K562 (cell line): ENCODE results near the gene PHPT1. TPM values are rescaled to one million over a fixed set of nuclear protein-coding genes. Genes with fewer than 3 reads are reported as not detected.

Experiments used
- ATAC-seq: fragments of 200-7000 bp; cut with Tn5 transposase; 3 replicates; pipeline ENCODE4 v1.9.1; 2020; ENCODE audit warnings: moderate library complexity
- BruUV-seq: library from RNA; stranded (reverse); fragments of 400-500 nt; replicated peaks from 2 replicates; lab custom pipeline; 2021; lab: Mats Ljungman, UMichigan
- CTCF ChIA-PET: fragments of 300-600 bp; formaldehyde crosslinking; extraction: SDS; loops from one replicate; lab custom pipeline; 2021; ENCODE audit warnings: low intra/inter-chr PET ratio; lab: Yijun Ruan, JAX
- POLR2A ChIA-PET: fragments of 300-600, 350-650 bp; sonication (Branson Sonifier 250); formaldehyde crosslinking; extraction: SDS; loops from one replicate; lab custom pipeline; 2021; ENCODE audit warnings: antibody characterized with exemption, inconsistent platforms; lab: Yijun Ruan, JAX
- DNase-seq, 4 experiments: peaks; one replicate each; pipeline versions ENCODE4 v3.0.0 to v3.0.0-alpha.2; 2011 to 2018; ENCODE audit warnings: low spot score in 3 of 4, mixed read lengths in 3 of 4; ENCODE audit errors: extremely low read depth in 1 of 4
- FAIRE-seq: peaks from 2 replicates; lab custom pipeline; 2011; peaks lifted over from hg19 to GRCh38; lab: Jason Lieb, UNC
- H2AFZ ChIP-seq: 2 replicates; pipeline ENCODE4 v1.6.0; 2011; ENCODE audit warnings: low read depth, low read length, control low read depth, inconsistent platforms
- H3K27ac ChIP-seq: fragments of 200-600 bp; 3 replicates; pipeline ENCODE4 v1.8.0; 2011; ENCODE audit warnings: low read depth, mild to moderate bottlenecking, control low read depth, inconsistent platforms, low read length, moderate library complexity, mixed read lengths; ENCODE audit errors: extremely low read depth
- H3K27me3 ChIP-seq, 2 experiments: fragments of 300-600 bp in 1 of 2; 2 replicates in 1 of 2; 3 replicates in 1 of 2; pipeline versions ENCODE4 v1.6.0 to v1.8.0; 2011; ENCODE audit warnings: inconsistent platforms in 2 of 2, low read length in 2 of 2, mild to moderate bottlenecking in 1 of 2, mixed read lengths in 1 of 2, moderate library complexity in 1 of 2; ENCODE audit not compliant: control insufficient read depth in 2 of 2, insufficient read depth in 2 of 2
- H3K36me3 ChIP-seq: fragments of 300-600 bp; 3 replicates; pipeline ENCODE4 v1.8.0; 2011; ENCODE audit warnings: mild to moderate bottlenecking, low read length, inconsistent platforms; ENCODE audit not compliant: control insufficient read depth, insufficient read depth
- H3K4me1 ChIP-seq, 2 experiments: fragments of 200-600 bp in 1 of 2; replicated peaks in 1 of 2; 2 replicates in 1 of 2; 3 replicates in 1 of 2; pipeline versions ENCODE4 v1.5.1 to v1.8.0; 2011; ENCODE audit warnings: inconsistent platforms in 2 of 2, low read length in 2 of 2, mild to moderate bottlenecking in 1 of 2, mixed read lengths in 1 of 2, moderate library complexity in 1 of 2; ENCODE audit not compliant: control insufficient read depth in 2 of 2, insufficient read depth in 2 of 2
- H3K4me2 ChIP-seq: 2 replicates; pipeline ENCODE4 v1.6.1; 2011; ENCODE audit warnings: low read length, control low read depth, inconsistent platforms, mixed read lengths; ENCODE audit not compliant: insufficient read depth
- H3K4me3 ChIP-seq: fragments of 200-600 bp; sonication (generic), shearing (Covaris generic); 2 replicates; pipeline ENCODE4 v1.5.1; 2016; ENCODE audit warnings: control low read depth, inconsistent platforms
- H3K79me2 ChIP-seq: fragments of 200-600 bp; 3 replicates; pipeline ENCODE4 v1.8.0; 2011; ENCODE audit warnings: low read length, inconsistent platforms; ENCODE audit not compliant: control insufficient read depth, insufficient read depth
- H3K9ac ChIP-seq, 2 experiments: 2 replicates each; pipeline versions ENCODE4 v1.6.0 to v1.6.1; 2011; ENCODE audit warnings: low read depth in 2 of 2, low read length in 2 of 2, control low read depth in 1 of 2, inconsistent platforms in 1 of 2, mild to moderate bottlenecking in 1 of 2, mixed read lengths in 1 of 2; ENCODE audit not compliant: insufficient read depth in 1 of 2
- H3K9me1 ChIP-seq: one replicate; pipeline ENCODE4 v1.6.0; 2011; ENCODE audit warnings: inconsistent platforms, mild to moderate bottlenecking, low read length, moderate library complexity; ENCODE audit not compliant: control insufficient read depth, insufficient read depth
- H3K9me3 ChIP-seq: replicated peaks from 2 replicates; pipeline ENCODE4 v1.5.1; 2011; ENCODE audit warnings: low read depth, low read length, inconsistent platforms; ENCODE audit not compliant: control insufficient read depth, insufficient read depth
- H4K20me1 ChIP-seq: replicated peaks from 2 replicates; pipeline ENCODE4 v1.6.1; 2011; ENCODE audit warnings: low read length, inconsistent platforms, mixed read lengths; ENCODE audit not compliant: control insufficient read depth, insufficient read depth
- CLOCK ChIP-seq: fragments of 250-450 bp; sonication (Bioruptor Pico); IDR thresholded peaks from 2 replicates; pipeline ENCODE4 v1.4.0; 2020; ENCODE audit warnings: mild to moderate bottlenecking, moderate library complexity, borderline replicate concordance
- COPS2 ChIP-seq: fragments of 450-650 bp; conservative IDR thresholded peaks from 2 replicates; pipeline ENCODE4 v1.6.1; 2016; ENCODE audit warnings: mild to moderate bottlenecking, moderate library complexity
- ELF2 ChIP-seq: fragments of 250-450 bp; sonication (Bioruptor Pico); IDR thresholded peaks from 2 replicates; pipeline ENCODE4 v1.5.0; 2021; ENCODE audit warnings: mild to moderate bottlenecking
- JUN ChIP-seq, 2 experiments: sonication (generic) in 1 of 2; formaldehyde crosslinking in 1 of 2; IDR thresholded peaks; 2 replicates each; pipeline versions ENCODE4 v1.6.1 to v1.8.0; 2012 to 2022; ENCODE audit warnings: borderline replicate concordance in 2 of 2, mild to moderate bottlenecking in 2 of 2, improper control_type of control experiment in 1 of 2, low read depth in 1 of 2, low read length in 1 of 2, missing genetic modification reagents in 1 of 2
- KDM4B ChIP-seq, 2 experiments: fragments of 450-650 bp in 1 of 2; sonication (generic) in 1 of 2; IDR thresholded peaks; 2 replicates each; pipeline ENCODE4 v1.6.1; 2016 to 2017; ENCODE audit warnings: borderline replicate concordance in 2 of 2, antibody characterized with exemption in 1 of 2, low read depth in 1 of 2, mild to moderate bottlenecking in 1 of 2
- MAFG ChIP-seq: fragments of 450-650 bp; conservative IDR thresholded peaks from 2 replicates; pipeline ENCODE4 v1.6.1; 2016; ENCODE audit warnings: missing genetic modification characterization, missing compliant biosample characterization
- POU5F1 ChIP-seq: fragments of 150-350 bp; IDR thresholded peaks from 2 replicates; pipeline ENCODE4 v1.6.1; 2014; ENCODE audit warnings: borderline replicate concordance, low read length, low read depth, mild to moderate bottlenecking; ENCODE audit not compliant: partially characterized antibody
- RBBP5 ChIP-seq: fragments of 200-600 bp; sonication (generic); IDR thresholded peaks from 2 replicates; pipeline ENCODE4 v1.6.1; 2012; ENCODE audit warnings: borderline replicate concordance, mild to moderate bottlenecking, low read length, control low read depth, inconsistent platforms; ENCODE audit not compliant: insufficient read depth, poor library complexity, severe bottlenecking
- RBM17 ChIP-seq: fragments of 200-400 bp; formaldehyde crosslinking; IDR thresholded peaks from 2 replicates; pipeline ENCODE4 v1.6.1; 2017; ENCODE audit warnings: low read depth, mild to moderate bottlenecking, low read length, borderline replicate concordance
- SUPT5H ChIP-seq: fragments of 450-650 bp; IDR thresholded peaks from 2 replicates; pipeline ENCODE4 v1.6.1; 2016
- ZNF717 ChIP-seq: fragments of 250-450 bp; sonication (Bioruptor Pico); IDR thresholded peaks from 2 replicates; pipeline ENCODE4 v1.5.0; 2021
- WGBS: fragments of 100-300 bp; shearing (Covaris generic); methylation state at CpG from one replicate; pipeline ENCODE4 v1.1.6; 2016; ENCODE audit warnings: low coverage, mixed read lengths; ENCODE audit not compliant: insufficient coverage; ENCODE audit errors: missing lambda C conversion rate; 5-methylcytosine and 5-hydroxymethylcytosine counted together
- in situ Hi-C: fragments of 300-500 bp; cut with MboI; formaldehyde crosslinking; loops from 4 replicates; pipeline ENCODE4 v1.15.0; 2018; ENCODE audit warnings: inconsistent platforms, mixed read lengths
- intact Hi-C: fragments of 100-400 bp; cut with micrococcal nuclease; formaldehyde crosslinking; loops from 2 replicates; pipeline ENCODE4 v1.14.2; 2022
- polyA plus RNA-seq, 8 experiments: library from polyadenylated mRNA; depleted of rRNA in 4 of 8; stranded (reverse) in 5 of 8; unstranded in 3 of 8; fragments of >200 nt; fragmentation: Nextera tagmentation in 2 of 8; fragmentation: Illumina TruSeq in 1 of 8; extraction: Ambion mirVana in 2 of 8; extraction: Trizol in 1 of 8; gene quantifications; 2 replicates each; pipeline versions ENCODE4 v1.2.1 to v1.2.3, GENCODE V29; 2011 to 2014; ENCODE audit warnings: inconsistent platforms in 1 of 8, missing spikeins in 1 of 8
- total RNA-seq, 7 experiments: library from RNA; depleted of rRNA in 6 of 7; stranded (reverse); fragments of >200 nt in 6 of 7; fragmentation: Illumina TruSeq in 2 of 7; extraction: Trizol in 2 of 7; gene quantifications; 2 replicates each; pipeline versions ENCODE4 v1.2.1 to v1.2.3, GENCODE V29; 2011 to 2021; ENCODE audit warnings: low replicate concordance in 1 of 7

The PHPT1 gene
- total and polyA plus RNA-seq, 9 of the 15 experiments (the other 6 are each of a cell fraction or from before 2014, with no cell fraction given), result 20.9 to 166 (median 129) TPM

GRCh38 chr9:136823136-136824046 is 25.8 kb upstream of the PHPT1 start:
- no peak overlapping the region for H3K9ac ChIP-seq
- CTCF ChIA-PET, result no interaction called here
- WGBS, result 91% methylated on average over 26 of the region's 30 CpGs
- no peak overlapping the region for H3K27ac ChIP-seq
- peaks cover 0 to 37% of the 10 kb centered on the region in 2 experiments; a peak in 2 of 5 replicates for H3K4me1 ChIP-seq
- no peak for FAIRE-seq
- ATAC-seq, result no peak
- H3K4me3 ChIP-seq, result no peak overlapping the region
- no peaks in the 10 kb centered on the region for H3K9me3 ChIP-seq
- no peaks in the 10 kb centered on the region for H3K9me1 ChIP-seq
- H3K79me2 ChIP-seq, result peaks cover 40% of the 10 kb centered on the region
- H3K36me3 ChIP-seq, result peaks cover 76% of the 10 kb centered on the region; the same call in 2 of the 3 replicates
- BruUV-seq, result no TSS peak
- H4K20me1 ChIP-seq, result no peaks in the 10 kb centered on the region; the same call in 1 of the 2 replicates
- POLR2A ChIA-PET, result interaction anchor here (0.5 to 1.8 kb wide), 5 partner anchors 11 to 434 kb away, joined by 3 to 8 read pairs (median 3); no protein-coding TSS in a partner anchor
- intact Hi-C loops, result no loop called here
- no peak overlapping the region for H3K4me2 ChIP-seq
- in situ Hi-C loops, result no loop called here
- H2AFZ ChIP-seq, result no peak overlapping the region
- H3K27me3 ChIP-seq, result no peaks in the 10 kb centered on the region
- DNase-seq, result no peak
- no peak for TF ChIP-seq CLOCK (CRISPR knock-in tag)
- no peak for TF ChIP-seq KDM4B (IDR thresholded peaks at IDR 0.05; ENCODE audit: borderline replicate concordance in 2 of 2, low read depth in 1 of 2)
- no peak for TF ChIP-seq SUPT5H
- TF ChIP-seq ZNF717 (CRISPR knock-in tag), result no peak
- TF ChIP-seq POU5F1, result no peak
- no peak for TF ChIP-seq RBM17
- TF ChIP-seq JUN (IDR thresholded peaks at IDR 0.05; ENCODE audit: borderline replicate concordance, low read depth, low read length), result no peak
- TF ChIP-seq JUN (CRISPR knock-in tag; IDR thresholded peaks at IDR 0.05; ENCODE audit: borderline replicate concordance), result no peak
- no peak for TF ChIP-seq RBBP5
- TF ChIP-seq MAFG (tag), result no peak
- TF ChIP-seq COPS2, result no peak
- no peak for TF ChIP-seq ELF2 (CRISPR knock-in tag)
